Activated CD4-positive, alpha-beta memory T cell treated with anti-CD3 and anti-CD28 coated beads, Interleukin-2, amount 10 ng/mL, durations not matched to agents 7 days and 5 days (primary cell): Measurements from ENCODE around the gene SIX5. TPM values are rescaled to one million over a fixed set of nuclear protein-coding genes. Genes with fewer than 3 reads are reported as not detected.

Source experiments
- total RNA-seq, 2 experiments: library from RNA; stranded (reverse); gene quantifications; one replicate each; pipeline ENCODE4 v1.2.3, GENCODE V29; 2021

Gene SIX5
- total RNA-seq, 2 experiments from 2014 or later: 1.6 to 1.7 TPM

Other genes starting within 250 kb of the SIX5 start
- 10 to 100 TPM; 12.0 to 12.9 TPM for gene OPA3, start 184.4 kb downstream of the SIX5 start, total RNA-seq
- gene GPR4, start 167.0 kb downstream of the SIX5 start, total RNA-seq: not detected
- 100 to 1,000 TPM; 136 to 146 TPM for gene EML2, start 129.9 kb downstream of the SIX5 start, total RNA-seq
- 10 to 100 TPM; 11.4 to 12.3 TPM for gene GIPR, start 101.0 kb downstream of the SIX5 start, total RNA-seq
- gene SNRPD2, start 77.3 kb downstream of the SIX5 start, total RNA-seq: 100 to 1,000 TPM; 505 to 519 TPM
- 10 to 100 TPM in 1 of 2 experiments, 1 to 10 TPM in 1; 9.1 to 11.9 TPM for gene QPCTL, start 76.6 kb downstream of the SIX5 start, total RNA-seq
- 10 to 100 TPM; 34.4 to 36.4 TPM for gene FBXO46, start 38.4 kb downstream of the SIX5 start, total RNA-seq
- not detected for gene MEIOSIN, start 35.8 kb downstream of the SIX5 start, total RNA-seq
- gene DMPK, start 13.2 kb upstream of the SIX5 start, total RNA-seq: 10 to 100 TPM; 29.5 to 32.5 TPM
- 10 to 100 TPM; 63.1 to 65.4 TPM for gene DMWD, start 23.6 kb upstream of the SIX5 start, total RNA-seq
- under 1 TPM; 0.25 to 0.30 TPM for gene RSPH6A, start 46.1 kb upstream of the SIX5 start, total RNA-seq
- 10 to 100 TPM; 88.3 to 89.2 TPM for gene SYMPK, start 93.9 kb upstream of the SIX5 start, total RNA-seq
- not detected for gene FOXA3, start 95.1 kb upstream of the SIX5 start, total RNA-seq
- 10 to 100 TPM; 16.9 to 17.6 TPM for gene IRF2BP1, start 116.9 kb upstream of the SIX5 start, total RNA-seq
- 10 to 100 TPM; 12.5 to 12.9 TPM for gene MYPOP, start 133.4 kb upstream of the SIX5 start, total RNA-seq
- not detected for gene NANOS2, start 145.5 kb upstream of the SIX5 start, total RNA-seq
- under 1 TPM; 0.15 to 0.30 TPM for gene NOVA2, start 204.6 kb upstream of the SIX5 start, total RNA-seq
- 10 to 100 TPM; 24.3 to 24.7 TPM for gene CCDC61, start 226.2 kb upstream of the SIX5 start, total RNA-seq